Measurements from ENCODE around the gene CAMK1D. TPM values are rescaled to one million over a fixed set of nuclear protein-coding genes. Genes with fewer than 3 reads are reported as not detected.

CAMK1D gene
- total and polyA plus RNA-seq, 2 of the 8 experiments (the other 6 are each of a cell fraction or from before 2014, with no cell fraction given): 3.5 to 10.6 TPM

DNA sequence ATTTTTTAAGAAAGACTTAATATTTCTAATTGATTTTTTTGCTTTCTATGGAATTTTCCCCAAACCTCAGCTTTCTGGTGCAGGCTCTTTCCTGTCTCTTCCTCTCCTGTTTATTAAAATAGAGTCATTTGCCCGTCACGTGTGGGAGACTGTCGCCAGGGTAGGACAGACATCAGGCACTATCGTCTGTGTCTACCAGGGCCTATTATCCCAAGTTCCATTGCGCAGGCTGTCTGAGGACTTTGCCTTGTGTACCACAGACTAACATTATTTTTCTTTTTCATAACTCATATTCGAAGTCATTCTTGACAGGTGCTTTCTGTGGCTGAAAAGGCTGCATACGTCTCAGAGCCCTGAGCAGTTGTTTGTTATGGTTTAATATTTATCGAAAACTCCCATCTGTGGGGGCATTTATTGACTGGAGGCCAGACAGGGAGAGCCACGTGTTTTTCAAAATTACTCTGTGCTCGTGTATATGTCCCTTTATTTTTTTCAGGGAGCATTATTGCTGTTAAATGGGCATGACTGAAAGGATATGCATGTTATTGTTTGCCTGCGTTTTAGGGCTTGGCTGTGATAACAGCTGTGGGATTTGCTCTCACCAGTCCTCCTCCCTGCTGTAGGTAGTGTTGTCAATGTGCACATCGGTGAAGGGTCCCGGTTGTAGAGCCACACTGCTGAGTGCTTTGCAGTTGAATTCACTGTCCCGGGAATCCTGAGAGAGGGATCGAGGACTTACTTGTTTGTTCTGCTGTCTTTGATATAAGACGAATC, 89.8 kb downstream of the CAMK1D start:
- CTCF ChIA-PET (ENCODE audit: partially characterized antibody): no interaction called here
- TF ChIP-seq KDM1A (IDR thresholded peaks at IDR 0.05; ENCODE audit: borderline replicate concordance, low read length) (no peak), CREB1 (IDR thresholded peaks at IDR 0.05) (no peak), CBX8 (IDR thresholded peaks at IDR 0.05; ENCODE audit: borderline replicate concordance, low read depth, low read length) (no peak), FOSL1 (IDR thresholded peaks at IDR 0.05; ENCODE audit: insufficient read depth, low read depth, low read length) (no peak), MAFK (IDR thresholded peaks at IDR 0.05; ENCODE audit: low read depth, low read length) (no peak)
- TF ChIP-seq, protein P1, sequence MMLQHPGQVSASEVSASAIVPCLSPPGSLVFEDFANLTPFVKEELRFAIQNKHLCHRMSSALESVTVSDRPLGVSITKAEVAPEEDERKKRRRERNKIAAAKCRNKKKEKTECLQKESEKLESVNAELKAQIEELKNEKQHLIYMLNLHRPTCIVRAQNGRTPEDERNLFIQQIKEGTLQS (IDR thresholded peaks at IDR 0.05; ENCODE audit: insufficient read depth, low read depth, low read length): no peak

More for the DNA sequence above, 89.8 kb downstream of the CAMK1D start:
- Histone ChIP-seq H2BK5ac (ENCODE audit: low read depth, low read length) (no peak overlapping the region), H3K36me3 (ENCODE audit: control insufficient read depth in 2 of 4, insufficient read depth in 4 of 4, low read length in 3 of 4) (no peaks in the 10 kb centered on the region), H4K8ac (ENCODE audit: extremely low read depth, insufficient read depth, low read length) (no peak overlapping the region), H3K14ac (ENCODE audit: insufficient read length) (no peak overlapping the region), H3K23ac (ENCODE audit: insufficient read length) (no peak overlapping the region), H3K23me2 (ENCODE audit: low read depth, low read length) (no peaks in the 10 kb centered on the region), H3K9ac (replicated peaks in 1 of 4; ENCODE audit: extremely low read depth in 1 of 4, low read depth in 3 of 4, low read length in 3 of 4) (no peak overlapping the region), H2BK15ac (ENCODE audit: low read length) (no peak overlapping the region), H3K4ac (replicated peaks; ENCODE audit: insufficient read length, low read depth, low read length) (no peak overlapping the region), H3K27me3 (replicated peaks in 1 of 4; ENCODE audit: control insufficient read depth in 3 of 4, extremely low read depth in 1 of 4, insufficient read depth in 3 of 4, low read length in 3 of 4) (no peaks in the 10 kb centered on the region), H3K4me1 (replicated peaks in 1 of 4; ENCODE audit: control insufficient read depth in 3 of 4, insufficient read depth in 4 of 4, low read length in 3 of 4) (no peaks in the 10 kb centered on the region; a peak in 1 of 7 replicates), H2AK5ac (ENCODE audit: low read depth, low read length) (no peak overlapping the region), H3K4me3 (ENCODE audit: extremely low read depth in 1 of 4, insufficient read depth in 2 of 4, low read depth in 3 of 4, low read length in 4 of 4) (no peak overlapping the region), H3K4me2 (ENCODE audit: insufficient read depth in 1 of 2, low read depth in 2 of 2, low read length in 2 of 2) (no peak overlapping the region), H3K18ac (ENCODE audit: extremely low read depth, low read length) (no peak overlapping the region), H3K9me3 (ENCODE audit: insufficient read depth in 2 of 2, low read depth in 1 of 2, low read length in 1 of 2) (0 out of 4 replicates have a peak, but pooled peaks cover 0 to 3% of the 10 kb centered on the region in 2 experiments), H2BK20ac (ENCODE audit: low read length) (no peak overlapping the region), H3K27ac (ENCODE audit: low read depth, low read length) (no peak overlapping the region), H3K56ac (replicated peaks; ENCODE audit: insufficient read length, low read depth, low read length) (no peak overlapping the region), H3K79me1 (ENCODE audit: low read depth, low read length) (no peaks in the 10 kb centered on the region), H4K91ac (replicated peaks; ENCODE audit: insufficient read length, low read length) (no peak overlapping the region), H4K5ac (ENCODE audit: insufficient read length, low read depth, low read length) (no peak overlapping the region), H2AFZ (ENCODE audit: low read length) (no peak overlapping the region), H2BK120ac (replicated peaks; ENCODE audit: low read depth, low read length) (no peak overlapping the region), H3K79me2 (ENCODE audit: control insufficient read depth in 1 of 2, insufficient read depth in 2 of 2, low read length in 2 of 2) (no peaks in the 10 kb centered on the region), H2BK12ac (ENCODE audit: low read depth, low read length) (no peak overlapping the region), H4K20me1 (replicated peaks in 1 of 2; ENCODE audit: control insufficient read depth in 1 of 2, insufficient read depth in 2 of 2, low read length in 2 of 2) (peaks cover 0 to 2% of the 10 kb centered on the region in 2 experiments)
- no peak for DNase-seq (ENCODE audit: low read depth in 1 of 2, low spot score in 2 of 2)
- no peak for FAIRE-seq
- 94% methylated on average over 16 of the region's 16 CpGs; no CpG with 5 or more reads in 1 of the 2 experiments for WGBS, 2 experiments (ENCODE audit: extremely low coverage in 1 of 2, insufficient coverage in 1 of 2, insufficient read length in 1 of 2, insufficient replicate concordance in 2 of 2, low coverage in 1 of 2, low lambda C conversion rate in 2 of 2, missing lambda C conversion rate in 1 of 2)
- POLR2A ChIA-PET (ENCODE audit: partially characterized antibody): no interaction called here

Measured in H1 (cell line).